ENCODE measurements around the gene TSPAN17. TPM values are rescaled to one million over a fixed set of nuclear protein-coding genes. Genes with fewer than 3 reads are reported as not detected.
"Not testable (repeated sequence)": the region's sequence is repeated elsewhere in the genome, so short reads cannot be mapped to it uniquely, and the experiment has no call there.

Gene TSPAN17, protein sequence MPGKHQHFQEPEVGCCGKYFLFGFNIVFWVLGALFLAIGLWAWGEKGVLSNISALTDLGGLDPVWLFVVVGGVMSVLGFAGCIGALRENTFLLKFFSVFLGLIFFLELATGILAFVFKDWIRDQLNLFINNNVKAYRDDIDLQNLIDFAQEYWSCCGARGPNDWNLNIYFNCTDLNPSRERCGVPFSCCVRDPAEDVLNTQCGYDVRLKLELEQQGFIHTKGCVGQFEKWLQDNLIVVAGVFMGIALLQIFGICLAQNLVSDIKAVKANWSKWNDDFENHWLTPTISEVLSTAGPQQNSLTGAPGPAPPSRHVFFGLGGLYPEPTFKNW
- 30.2 and 42.6 TPM in 2 replicates for total RNA-seq
- 32.0 and 32.3 TPM in 2 replicates for polyA plus RNA-seq

DNA sequence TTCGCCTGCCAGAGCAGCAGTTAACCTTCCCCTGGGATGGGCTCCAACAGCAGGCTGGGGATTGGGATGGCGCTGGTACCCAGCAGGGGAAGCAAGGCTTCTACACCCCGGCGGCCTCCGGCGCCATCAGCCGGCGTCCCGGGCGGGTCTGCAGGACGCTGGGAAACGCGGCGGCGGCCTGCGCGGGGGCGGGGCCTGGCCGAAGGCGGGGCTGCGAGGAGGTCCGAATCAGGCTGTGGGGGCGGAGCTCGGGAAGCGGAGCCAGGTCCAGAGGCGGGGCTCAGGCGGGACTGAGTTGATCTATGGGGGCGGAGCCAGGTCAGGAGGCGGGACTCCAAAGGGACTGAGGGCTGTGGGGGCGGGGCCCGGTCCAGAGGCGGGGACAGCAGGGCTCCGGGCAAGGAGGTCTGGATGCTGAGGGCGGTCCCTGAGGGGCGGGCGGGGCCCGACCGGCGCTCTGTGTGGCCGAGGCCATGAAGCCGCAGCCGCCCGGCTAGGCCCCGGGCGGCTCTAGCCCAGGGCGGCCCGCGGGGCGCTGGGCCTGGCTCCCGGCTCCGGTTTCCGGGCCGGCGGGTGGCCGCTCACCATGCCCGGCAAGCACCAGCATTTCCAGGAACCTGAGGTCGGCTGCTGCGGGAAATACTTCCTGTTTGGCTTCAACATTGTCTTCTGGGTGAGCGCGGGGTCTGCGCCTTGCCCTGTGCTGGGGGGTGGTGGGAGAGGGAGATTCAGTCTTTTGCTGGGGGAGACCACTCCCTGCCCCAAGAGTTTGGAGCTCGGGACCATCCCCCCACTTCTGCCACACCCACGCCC is at the start of gene TSPAN17:
TSPAN17 (plus strand) TSS at position 455 of the 813 bp plus-strand sequence; CDS start at position 587, 132 bp downstream.
- H3K9me3 ChIP-seq (ENCODE audit: low read depth), result no peaks in the 10 kb centered on the region
- H3K27ac ChIP-seq, result no peak within 1 kb of the TSS
- no peaks in the 10 kb centered on the region for H3K27me3 ChIP-seq
- TF ChIP-seq, protein P1, sequence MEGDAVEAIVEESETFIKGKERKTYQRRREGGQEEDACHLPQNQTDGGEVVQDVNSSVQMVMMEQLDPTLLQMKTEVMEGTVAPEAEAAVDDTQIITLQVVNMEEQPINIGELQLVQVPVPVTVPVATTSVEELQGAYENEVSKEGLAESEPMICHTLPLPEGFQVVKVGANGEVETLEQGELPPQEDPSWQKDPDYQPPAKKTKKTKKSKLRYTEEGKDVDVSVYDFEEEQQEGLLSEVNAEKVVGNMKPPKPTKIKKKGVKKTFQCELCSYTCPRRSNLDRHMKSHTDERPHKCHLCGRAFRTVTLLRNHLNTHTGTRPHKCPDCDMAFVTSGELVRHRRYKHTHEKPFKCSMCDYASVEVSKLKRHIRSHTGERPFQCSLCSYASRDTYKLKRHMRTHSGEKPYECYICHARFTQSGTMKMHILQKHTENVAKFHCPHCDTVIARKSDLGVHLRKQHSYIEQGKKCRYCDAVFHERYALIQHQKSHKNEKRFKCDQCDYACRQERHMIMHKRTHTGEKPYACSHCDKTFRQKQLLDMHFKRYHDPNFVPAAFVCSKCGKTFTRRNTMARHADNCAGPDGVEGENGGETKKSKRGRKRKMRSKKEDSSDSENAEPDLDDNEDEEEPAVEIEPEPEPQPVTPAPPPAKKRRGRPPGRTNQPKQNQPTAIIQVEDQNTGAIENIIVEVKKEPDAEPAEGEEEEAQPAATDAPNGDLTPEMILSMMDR (IDR thresholded peaks at IDR 0.05; ENCODE audit: low read depth, low read length), result peak; percentile 40
- H3K36me3 ChIP-seq, result no peaks in the 10 kb centered on the region
- H3K4me3 ChIP-seq, result peak within 1 kb of the TSS; percentile 57
- no peaks in the 10 kb centered on the region for H3K4me1 ChIP-seq (ENCODE audit: low read depth)
- peak; percentile 99 to 100 for DNase-seq (ENCODE audit: low read depth in 1 of 2, low spot score in 1 of 2)

DNA sequence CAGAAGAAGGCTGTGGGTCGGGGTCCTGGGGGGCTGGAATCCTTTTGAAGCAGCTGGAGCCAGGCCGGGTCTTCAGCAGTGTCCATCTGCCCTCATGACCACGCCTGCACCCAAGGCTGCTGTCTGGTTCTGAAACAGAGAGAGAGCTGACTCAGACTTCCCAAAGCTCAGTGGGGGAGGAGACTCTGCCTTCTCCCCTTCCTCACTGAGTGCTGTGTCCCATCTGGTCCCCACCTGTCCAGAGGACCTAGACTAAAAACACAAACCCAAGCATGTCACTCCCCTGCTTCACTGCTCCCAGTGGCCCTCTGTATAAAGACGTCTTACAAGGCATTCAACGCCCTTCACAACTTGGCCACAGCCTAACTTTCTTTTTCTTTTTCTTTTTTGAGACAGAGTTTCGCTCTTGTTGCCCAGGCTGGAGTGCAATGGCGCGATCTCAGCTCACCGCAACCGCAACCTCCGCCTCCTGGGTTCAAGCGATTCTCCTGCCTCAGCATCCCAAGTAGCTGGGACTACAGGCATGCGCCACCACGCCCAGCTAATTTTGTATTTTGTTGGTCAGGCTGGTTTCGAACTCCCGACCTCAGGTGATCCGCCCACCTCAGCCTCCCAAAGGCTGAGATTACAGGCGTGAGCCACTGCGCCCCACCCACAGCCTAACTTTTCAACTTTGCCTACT is 47.4 kb upstream of the TSPAN17 start:
- not testable (repeated sequence) for H3K36me3 ChIP-seq; H3K9me3 ChIP-seq (ENCODE audit: low read depth); DNase-seq (ENCODE audit: low read depth in 1 of 2, low spot score in 1 of 2); H3K4me3 ChIP-seq; H3K4me1 ChIP-seq (ENCODE audit: low read depth); H3K27ac ChIP-seq; H3K27me3 ChIP-seq

DNA sequence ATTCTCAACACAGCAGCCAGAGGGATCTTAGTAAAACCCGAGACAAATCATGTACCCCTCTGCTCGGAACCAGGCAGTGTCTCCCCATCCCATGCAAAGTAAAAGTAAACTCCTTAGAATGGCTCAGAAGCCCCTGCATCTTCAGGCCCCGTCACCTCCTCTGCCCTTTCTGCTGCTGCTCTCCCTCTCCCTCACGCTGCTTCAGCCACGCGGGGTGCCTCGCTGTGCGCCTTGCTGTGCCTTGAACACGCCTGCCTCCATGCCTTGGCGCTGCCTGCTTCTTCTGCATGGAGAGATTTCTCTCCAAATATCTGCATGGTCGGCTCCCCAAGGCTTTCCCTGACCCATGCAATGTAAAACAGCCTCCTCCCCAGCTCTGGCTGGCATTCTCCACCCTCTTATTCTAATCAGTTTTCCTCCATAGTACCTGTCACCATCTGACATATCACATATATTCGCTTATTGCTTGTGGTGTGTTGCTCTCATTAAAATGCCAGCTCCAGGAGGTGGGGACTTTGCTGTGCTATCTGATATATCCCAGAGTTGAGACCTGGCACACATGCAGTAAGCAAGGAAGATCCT is 45.3 kb upstream of the TSPAN17 start:
- Histone ChIP-seq H3K4me1 (ENCODE audit: low read depth) (peaks cover 7% of the 10 kb centered on the region), H3K9me3 (ENCODE audit: low read depth) (no peaks in the 10 kb centered on the region), H3K27ac (no peak overlapping the region), H3K4me3 (no peak overlapping the region), H3K36me3 (no peaks in the 10 kb centered on the region), H3K27me3 (no peaks in the 10 kb centered on the region)
- TF ChIP-seq, protein P1 (IDR thresholded peaks at IDR 0.05; ENCODE audit: low read depth, low read length), result no peak
- DNase-seq (ENCODE audit: low read depth in 1 of 2, low spot score in 1 of 2), result no peak

DNA sequence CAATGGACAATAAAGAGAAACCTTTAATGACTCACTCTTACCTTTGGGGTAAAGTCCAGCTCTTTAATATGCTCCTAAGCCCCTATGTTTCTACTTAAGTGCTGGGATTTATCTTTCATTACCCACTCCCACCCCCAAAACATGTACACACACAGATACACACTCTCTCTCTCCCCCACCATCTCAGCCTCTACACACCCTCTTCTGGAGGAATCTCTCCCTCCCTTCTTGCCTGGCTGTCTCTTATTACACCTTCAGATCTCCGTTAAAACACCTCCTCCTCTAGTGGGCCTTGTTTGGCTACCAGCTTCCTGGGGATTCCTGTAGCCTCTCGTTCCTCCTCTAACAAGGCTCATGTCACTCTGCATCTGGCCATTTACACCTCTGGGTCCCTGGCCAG is 44.2 kb upstream of the TSPAN17 start:
- H3K27me3 ChIP-seq, result no peaks in the 10 kb centered on the region
- peaks cover 7% of the 10 kb centered on the region for H3K4me1 ChIP-seq (ENCODE audit: low read depth)
- H3K4me3 ChIP-seq, result no peak overlapping the region
- no peaks in the 10 kb centered on the region for H3K9me3 ChIP-seq (ENCODE audit: low read depth)
- no peak overlapping the region for H3K27ac ChIP-seq
- no peak for DNase-seq (ENCODE audit: low read depth in 1 of 2, low spot score in 1 of 2)
- TF ChIP-seq, protein P1 (IDR thresholded peaks at IDR 0.05; ENCODE audit: low read depth, low read length), result no peak
- no peaks in the 10 kb centered on the region for H3K36me3 ChIP-seq

DNA sequence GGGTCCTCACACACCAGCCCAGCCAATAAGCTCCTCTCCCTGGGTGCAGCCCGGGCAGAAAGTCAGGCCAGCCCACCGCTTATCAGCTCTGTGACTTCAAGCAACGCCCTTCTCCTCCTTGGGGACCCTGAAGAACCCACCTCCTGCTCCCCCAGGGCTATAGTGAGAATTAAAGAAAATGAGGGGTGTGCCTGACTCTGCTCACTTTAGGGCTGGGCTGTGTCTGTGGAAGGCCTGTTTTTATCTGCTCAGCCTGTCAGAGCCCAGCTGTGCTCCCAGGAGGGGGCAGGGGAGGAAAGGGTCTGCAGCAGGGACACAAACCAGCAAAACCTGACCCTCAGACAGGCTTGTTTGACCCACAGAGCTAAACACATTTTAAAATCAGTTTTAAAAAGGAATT is 41.3 kb upstream of the TSPAN17 start:
- DNase-seq (ENCODE audit: low read depth in 1 of 2, low spot score in 1 of 2), result no peak
- no peaks in the 10 kb centered on the region for H3K36me3 ChIP-seq
- H3K9me3 ChIP-seq (ENCODE audit: low read depth), result no peaks in the 10 kb centered on the region
- peak overlapping the region; percentile 1 for H3K27ac ChIP-seq
- no peak overlapping the region for H3K4me3 ChIP-seq
- H3K27me3 ChIP-seq, result peaks cover 16% of the 10 kb centered on the region
- TF ChIP-seq, protein P1 (IDR thresholded peaks at IDR 0.05; ENCODE audit: low read depth, low read length), result no peak
- H3K4me1 ChIP-seq (ENCODE audit: low read depth), result peaks cover 7% of the 10 kb centered on the region

All from cardiac muscle cell (in vitro differentiated cells and primary cell).